ENCODE data around the gene ZFP90. TPM values are rescaled to one million over a fixed set of nuclear protein-coding genes. Genes with fewer than 3 reads are reported as not detected.
"Not testable (repeated sequence)": the region's sequence is repeated elsewhere in the genome, so short reads cannot be mapped to it uniquely, and the experiment has no call there.

ZFP90 gene
- total RNA-seq, 3 donors from 2014 or later (not counting 1 experiment from before 2014, with no cell fraction given): 23.1 to 36.0 (median 35.3) TPM

DNA sequence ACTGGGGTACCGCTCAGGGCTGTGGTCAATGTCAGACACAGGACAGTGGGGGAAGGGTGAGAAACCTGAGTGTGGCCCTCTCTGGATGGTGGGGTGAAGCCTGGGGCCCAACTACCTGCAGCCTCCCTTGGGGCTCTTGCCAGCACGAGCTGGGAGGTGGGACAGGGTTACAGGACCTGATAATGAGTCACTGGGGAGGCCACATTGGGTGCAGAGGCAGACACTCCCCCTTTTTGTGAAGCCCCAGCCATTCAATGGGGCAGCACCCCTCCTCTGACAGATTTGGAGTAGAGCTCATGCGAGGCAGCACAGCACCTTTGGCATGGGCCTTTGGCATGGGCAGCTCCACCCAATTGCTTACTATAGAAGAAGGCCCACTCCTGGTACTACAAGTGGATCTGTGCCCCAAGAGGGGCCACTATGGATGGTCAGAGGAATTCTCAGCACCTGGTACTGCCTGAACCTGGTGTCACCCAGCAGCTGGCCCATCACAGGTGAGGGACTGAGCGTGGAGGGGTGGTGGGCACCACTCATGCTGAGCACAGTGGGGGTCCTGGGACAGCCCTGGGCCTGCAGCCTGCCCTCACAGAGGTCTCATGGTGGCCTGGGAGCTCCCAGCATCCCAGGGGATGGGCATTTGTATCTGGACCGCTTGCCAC lies 45.5 kb upstream of the ZFP90 start:
- intact Hi-C loops (cut with micrococcal nuclease): no loop called here
- 82% methylated on average over 5 of the region's 5 CpGs for WGBS (ENCODE audit: insufficient coverage)
- H3K9me3 Mint-ChIP-seq: no peaks in the 10 kb centered on the region
- Histone ChIP-seq H3K4me1 (ENCODE audit: control insufficient read depth, insufficient read depth, low read length) (no peaks in the 10 kb centered on the region), H3K36me3 (ENCODE audit: control insufficient read depth, insufficient read depth, low read length) (no peaks in the 10 kb centered on the region), H3K27ac (ENCODE audit: low read length) (no peak overlapping the region), H3K27me3 (ENCODE audit: control insufficient read depth, insufficient read depth, low read length) (no peaks in the 10 kb centered on the region), H3K9me3 (ENCODE audit: control insufficient read depth, insufficient read depth, low read length) (no peaks in the 10 kb centered on the region), H3K4me3 (ENCODE audit: low read length) (no peak overlapping the region)
- no peak overlapping the region for H3K27ac Mint-ChIP-seq
- H3K27me3 Mint-ChIP-seq (ENCODE audit: low read depth in 2 of 2): peaks cover 0 to 8% of the 10 kb centered on the region in 2 donors
- no peaks in the 10 kb centered on the region for H3K4me1 Mint-ChIP-seq
- TF ChIP-seq, protein P1, sequence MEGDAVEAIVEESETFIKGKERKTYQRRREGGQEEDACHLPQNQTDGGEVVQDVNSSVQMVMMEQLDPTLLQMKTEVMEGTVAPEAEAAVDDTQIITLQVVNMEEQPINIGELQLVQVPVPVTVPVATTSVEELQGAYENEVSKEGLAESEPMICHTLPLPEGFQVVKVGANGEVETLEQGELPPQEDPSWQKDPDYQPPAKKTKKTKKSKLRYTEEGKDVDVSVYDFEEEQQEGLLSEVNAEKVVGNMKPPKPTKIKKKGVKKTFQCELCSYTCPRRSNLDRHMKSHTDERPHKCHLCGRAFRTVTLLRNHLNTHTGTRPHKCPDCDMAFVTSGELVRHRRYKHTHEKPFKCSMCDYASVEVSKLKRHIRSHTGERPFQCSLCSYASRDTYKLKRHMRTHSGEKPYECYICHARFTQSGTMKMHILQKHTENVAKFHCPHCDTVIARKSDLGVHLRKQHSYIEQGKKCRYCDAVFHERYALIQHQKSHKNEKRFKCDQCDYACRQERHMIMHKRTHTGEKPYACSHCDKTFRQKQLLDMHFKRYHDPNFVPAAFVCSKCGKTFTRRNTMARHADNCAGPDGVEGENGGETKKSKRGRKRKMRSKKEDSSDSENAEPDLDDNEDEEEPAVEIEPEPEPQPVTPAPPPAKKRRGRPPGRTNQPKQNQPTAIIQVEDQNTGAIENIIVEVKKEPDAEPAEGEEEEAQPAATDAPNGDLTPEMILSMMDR (IDR thresholded peaks at IDR 0.05): no peak
- no peak for ATAC-seq
- DNase-seq: no peak
- H3K36me3 Mint-ChIP-seq: no peaks in the 10 kb centered on the region
- H3K4me3 Mint-ChIP-seq: no peak overlapping the region

DNA sequence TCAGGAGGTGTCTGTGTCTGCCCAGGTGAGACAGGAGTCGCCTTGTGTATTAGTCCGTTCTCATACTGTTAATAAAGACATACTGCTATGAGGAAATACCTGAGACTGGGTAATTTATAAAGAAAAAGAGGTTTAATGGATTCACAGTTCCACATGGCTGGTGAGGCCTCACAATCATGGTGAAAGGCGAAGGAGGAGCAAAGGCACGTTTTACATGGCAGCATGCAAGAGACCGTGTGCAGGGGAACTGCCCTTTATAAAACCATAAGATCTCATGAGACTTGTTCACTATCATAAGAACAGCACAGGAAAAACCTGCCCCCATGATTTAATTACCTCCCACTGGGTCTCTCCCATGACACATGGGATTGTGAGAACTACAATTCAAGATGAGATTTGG lies 44.8 kb upstream of the ZFP90 start:
- H3K9me3 Mint-ChIP-seq; H3K27ac ChIP-seq (ENCODE audit: low read length); H3K27me3 ChIP-seq (ENCODE audit: control insufficient read depth, insufficient read depth, low read length); DNase-seq; ATAC-seq; H3K4me3 ChIP-seq (ENCODE audit: low read length); H3K27ac Mint-ChIP-seq; H3K36me3 ChIP-seq (ENCODE audit: control insufficient read depth, insufficient read depth, low read length); H3K9me3 ChIP-seq (ENCODE audit: control insufficient read depth, insufficient read depth, low read length); H3K4me1 ChIP-seq (ENCODE audit: control insufficient read depth, insufficient read depth, low read length); intact Hi-C loops (cut with micrococcal nuclease); H3K4me3 Mint-ChIP-seq; H3K36me3 Mint-ChIP-seq; H3K27me3 Mint-ChIP-seq (ENCODE audit: low read depth in 2 of 2); H3K4me1 Mint-ChIP-seq: not testable (repeated sequence)
- WGBS (ENCODE audit: insufficient coverage): 91% methylated on average over 5 of the region's 5 CpGs

DNA sequence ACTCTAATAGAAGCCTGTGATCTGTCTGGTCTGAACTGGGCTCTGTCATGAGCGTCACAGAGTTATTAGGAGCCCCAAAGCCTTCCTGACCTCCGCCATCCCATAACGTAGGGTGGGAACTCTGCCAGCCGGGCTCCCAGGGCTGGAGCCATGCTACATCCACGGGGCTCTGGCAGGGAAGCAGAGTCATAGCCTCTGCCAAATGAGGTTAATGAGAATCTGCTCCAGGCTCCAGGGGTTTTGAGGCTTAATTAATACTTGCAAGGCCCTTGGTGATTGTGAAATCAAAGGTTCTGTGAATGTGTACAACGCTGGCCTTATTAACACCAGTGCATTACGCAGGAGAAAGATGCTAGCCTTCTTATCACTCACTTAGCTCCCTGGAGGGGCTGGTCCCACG lies 42.4 kb upstream of the ZFP90 start:
- H3K27me3 ChIP-seq (ENCODE audit: control insufficient read depth, insufficient read depth, low read length): no peaks in the 10 kb centered on the region
- Mint-ChIP-seq H3K4me1 (no peaks in the 10 kb centered on the region), H3K36me3 (no peaks in the 10 kb centered on the region), H3K27ac (no peak overlapping the region), H3K4me3 (no peak overlapping the region), H3K27me3 (ENCODE audit: low read depth in 2 of 2) (peaks cover 0 to 8% of the 10 kb centered on the region in 2 donors), H3K9me3 (no peaks in the 10 kb centered on the region)
- TF ChIP-seq, protein P1 (IDR thresholded peaks at IDR 0.05): no peak
- DNase-seq: no peak
- intact Hi-C loops (cut with micrococcal nuclease): no loop called here
- no peaks in the 10 kb centered on the region for H3K9me3 ChIP-seq (ENCODE audit: control insufficient read depth, insufficient read depth, low read length)
- ATAC-seq: no peak
- no peaks in the 10 kb centered on the region for H3K4me1 ChIP-seq (ENCODE audit: control insufficient read depth, insufficient read depth, low read length)
- WGBS (ENCODE audit: insufficient coverage): 92% methylated on average over 8 of the region's 8 CpGs
- no peak overlapping the region for H3K4me3 ChIP-seq (ENCODE audit: low read length)
- no peak overlapping the region for H3K27ac ChIP-seq (ENCODE audit: low read length)
- H3K36me3 ChIP-seq (ENCODE audit: control insufficient read depth, insufficient read depth, low read length): no peaks in the 10 kb centered on the region

DNA sequence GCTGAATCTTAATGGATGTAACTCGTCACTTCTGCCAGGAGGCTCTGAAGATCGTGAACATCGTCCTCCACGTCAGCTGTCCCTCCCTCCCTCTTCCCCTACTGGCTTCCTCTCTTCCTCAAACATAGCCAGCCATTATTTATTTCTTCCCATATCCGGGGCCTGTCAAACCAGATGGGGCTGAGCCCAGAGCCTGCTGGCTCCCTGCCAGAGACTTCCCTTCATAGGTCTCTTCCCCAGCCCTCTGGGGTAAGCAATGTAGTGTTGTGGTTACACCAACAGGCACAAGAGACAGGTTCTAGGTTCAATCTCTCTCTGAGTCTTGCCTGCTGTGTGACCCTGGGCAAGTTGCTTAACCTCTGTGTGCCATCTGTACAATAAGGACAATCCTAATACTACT lies 40.1 kb upstream of the ZFP90 start:
- WGBS (ENCODE audit: insufficient coverage): 19% methylated on average over 5 of the region's 5 CpGs
- Histone ChIP-seq H3K27ac (ENCODE audit: low read length) (no peak overlapping the region), H3K27me3 (ENCODE audit: control insufficient read depth, insufficient read depth, low read length) (no peaks in the 10 kb centered on the region), H3K9me3 (ENCODE audit: control insufficient read depth, insufficient read depth, low read length) (no peaks in the 10 kb centered on the region), H3K4me1 (ENCODE audit: control insufficient read depth, insufficient read depth, low read length) (no peaks in the 10 kb centered on the region), H3K4me3 (ENCODE audit: low read length) (no peak overlapping the region), H3K36me3 (ENCODE audit: control insufficient read depth, insufficient read depth, low read length) (no peaks in the 10 kb centered on the region)
- TF ChIP-seq, protein P1 (IDR thresholded peaks at IDR 0.05): no peak
- intact Hi-C loops (cut with micrococcal nuclease): no loop called here
- ATAC-seq (no peak), DNase-seq (no peak)
- H3K27ac Mint-ChIP-seq: no peak overlapping the region
- H3K27me3 Mint-ChIP-seq (ENCODE audit: low read depth in 2 of 2): peaks cover 0 to 8% of the 10 kb centered on the region in 2 donors
- no peaks in the 10 kb centered on the region for H3K9me3 Mint-ChIP-seq
- no peaks in the 10 kb centered on the region for H3K36me3 Mint-ChIP-seq
- H3K4me1 Mint-ChIP-seq: no peaks in the 10 kb centered on the region
- H3K4me3 Mint-ChIP-seq: no peak overlapping the region

All from natural killer cell (primary cell).